Cardiac fibroblast (primary cell): Measurements from ENCODE around the gene MSL2.
"Not testable (repeated sequence)": the region's sequence is repeated elsewhere in the genome, so short reads cannot be mapped to it uniquely, and the experiment has no call there.

Experiments used
- DNase-seq, 2 donors: peaks; one replicate each; pipeline versions ENCODE4 v3.0.0 to v3.0.0-alpha.2; 2010; ENCODE audit warnings: low read depth in 2 of 2
- H3K4me3 ChIP-seq, 2 donors: replicated peaks in 1 of 2; 1 replicate in 1 of 2; 2 replicates in 1 of 2; pipeline ENCODE4 v1.5.1; 2011; ENCODE audit warnings: low read depth in 2 of 2, low read length in 2 of 2, mild to moderate bottlenecking in 2 of 2, moderate library complexity in 1 of 2
- CTCF ChIP-seq: IDR thresholded peaks from one replicate; pipeline ENCODE4 v1.5.1; 2011; ENCODE audit warnings: low read depth, mild to moderate bottlenecking, low read length, inconsistent platforms

Gene MSL2

GRCh38 chr3:136235545-136235944 lies 39.4 kb upstream of the MSL2 start:
- no peak overlapping the region for H3K4me3 ChIP-seq
- TF ChIP-seq CTCF = no peak
- no peak for DNase-seq

GRCh38 chr3:136232413-136232812 lies 36.3 kb upstream of the MSL2 start:
- H3K4me3 ChIP-seq = no peak overlapping the region
- TF ChIP-seq CTCF = no peak
- no peak for DNase-seq

GRCh38 chr3:136222746-136223145 lies 26.6 kb upstream of the MSL2 start:
- DNase-seq = peak in 1 of 2 donors; percentile 41
- H3K4me3 ChIP-seq = not testable (repeated sequence)

DNA sequence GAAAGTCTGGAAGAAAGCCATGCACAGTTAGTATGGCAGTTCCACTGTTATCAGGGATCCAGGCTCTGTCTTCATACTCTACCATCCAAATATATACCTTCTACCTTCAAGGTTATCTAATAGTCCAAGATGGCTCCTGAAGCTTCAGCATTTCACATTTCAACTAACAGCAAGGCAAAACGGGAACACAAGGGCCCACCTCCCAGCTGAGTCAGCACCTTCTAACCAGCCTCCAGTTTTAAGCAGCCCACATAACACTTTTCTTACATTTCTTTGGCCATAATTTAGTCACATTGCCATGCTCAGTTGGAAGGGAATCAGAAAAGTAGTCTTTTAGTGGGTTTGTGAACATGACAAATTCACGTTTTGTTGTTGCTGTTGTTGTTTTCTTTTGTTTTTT lies 15.4 kb upstream of the MSL2 start:
- H3K4me3 ChIP-seq = no peak overlapping the region
- TF ChIP-seq CTCF = no peak
- DNase-seq = no peak

DNA sequence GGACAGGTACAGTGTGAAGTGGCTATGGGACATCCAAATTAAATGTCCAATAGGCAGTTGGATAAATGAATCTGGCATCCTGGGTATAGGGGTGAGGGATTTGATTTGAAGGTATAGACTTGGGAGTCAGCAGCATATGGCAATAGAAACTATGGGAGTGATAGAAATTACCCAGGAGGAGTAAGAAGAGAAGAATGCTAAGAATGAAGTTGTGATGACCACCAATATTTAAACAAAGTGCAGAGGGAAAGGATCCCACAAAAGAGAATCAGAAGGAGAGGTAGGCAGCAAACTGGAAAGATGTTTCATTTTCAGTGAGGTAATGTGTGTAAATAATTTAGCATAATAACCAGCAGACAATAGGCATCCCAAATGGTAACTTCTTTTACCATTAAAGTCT lies 13.8 kb upstream of the MSL2 start:
- no peak overlapping the region for H3K4me3 ChIP-seq
- TF ChIP-seq CTCF = no peak
- peak in 1 of 2 donors; percentile 30 for DNase-seq

DNA sequence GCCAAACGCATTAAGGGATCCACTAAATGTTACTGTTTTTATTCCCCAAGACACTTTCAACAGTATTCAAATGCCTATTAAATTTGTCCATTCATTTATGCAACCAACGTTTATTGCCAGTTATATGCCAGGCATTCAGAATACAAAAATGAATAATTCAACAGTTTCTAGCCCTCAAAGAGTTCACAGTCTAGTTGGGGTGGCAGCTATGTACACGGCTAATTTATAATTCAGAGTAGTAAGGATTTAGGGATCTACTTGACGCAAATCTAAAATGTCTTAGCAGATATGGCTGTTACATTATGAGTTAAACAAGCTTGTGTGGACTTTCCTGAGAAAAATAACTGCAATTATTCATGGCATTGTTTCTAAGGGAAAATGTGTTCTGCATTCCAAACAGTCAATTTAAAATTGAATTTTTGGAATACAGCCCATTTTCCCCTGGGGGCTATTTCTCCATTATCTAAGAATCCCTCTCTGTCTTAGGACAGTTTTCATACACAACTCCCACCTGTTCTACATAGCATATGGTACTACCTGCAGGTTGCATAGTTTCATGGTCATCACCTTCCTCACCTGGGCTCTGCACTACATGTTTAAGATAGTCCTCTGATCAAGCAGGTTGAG lies 11.5 kb upstream of the MSL2 start:
- TF ChIP-seq CTCF = no peak
- DNase-seq = no peak
- H3K4me3 ChIP-seq = no peak overlapping the region

- DNase-seq, H3K4me3 ChIP-seq: not testable (repeated sequence)
Measured at GRCh38 chr3:136199219-136199618, 3.1 kb upstream of the MSL2 start.

- DNase-seq, H3K4me3 ChIP-seq: not testable (repeated sequence)
Measured at GRCh38 chr3:136198462-136199078, 2.4 kb upstream of the MSL2 start.
